Hematopoietic multipotent progenitor cell (in vitro differentiated cells): Measurements from ENCODE around the gene TSPOAP1. TPM values are rescaled to one million over a fixed set of nuclear protein-coding genes. Genes with fewer than 3 reads are reported as not detected.

ENCODE experiments used
- DNase-seq, 3 donors: peaks; one replicate each; pipeline ENCODE4 v3.0.0-alpha.2; 2011 to 2015; ENCODE audit warnings: low read depth in 2 of 3, low spot score in 2 of 3
- total RNA-seq: library from RNA; depleted of rRNA; stranded (reverse); fragments of >200 nt; gene quantifications from one replicate; pipeline ENCODE4 v1.2.3, GENCODE V29; 2012

The TSPOAP1 gene
- total RNA-seq, 1 donor, result 16.7 TPM

DNA sequence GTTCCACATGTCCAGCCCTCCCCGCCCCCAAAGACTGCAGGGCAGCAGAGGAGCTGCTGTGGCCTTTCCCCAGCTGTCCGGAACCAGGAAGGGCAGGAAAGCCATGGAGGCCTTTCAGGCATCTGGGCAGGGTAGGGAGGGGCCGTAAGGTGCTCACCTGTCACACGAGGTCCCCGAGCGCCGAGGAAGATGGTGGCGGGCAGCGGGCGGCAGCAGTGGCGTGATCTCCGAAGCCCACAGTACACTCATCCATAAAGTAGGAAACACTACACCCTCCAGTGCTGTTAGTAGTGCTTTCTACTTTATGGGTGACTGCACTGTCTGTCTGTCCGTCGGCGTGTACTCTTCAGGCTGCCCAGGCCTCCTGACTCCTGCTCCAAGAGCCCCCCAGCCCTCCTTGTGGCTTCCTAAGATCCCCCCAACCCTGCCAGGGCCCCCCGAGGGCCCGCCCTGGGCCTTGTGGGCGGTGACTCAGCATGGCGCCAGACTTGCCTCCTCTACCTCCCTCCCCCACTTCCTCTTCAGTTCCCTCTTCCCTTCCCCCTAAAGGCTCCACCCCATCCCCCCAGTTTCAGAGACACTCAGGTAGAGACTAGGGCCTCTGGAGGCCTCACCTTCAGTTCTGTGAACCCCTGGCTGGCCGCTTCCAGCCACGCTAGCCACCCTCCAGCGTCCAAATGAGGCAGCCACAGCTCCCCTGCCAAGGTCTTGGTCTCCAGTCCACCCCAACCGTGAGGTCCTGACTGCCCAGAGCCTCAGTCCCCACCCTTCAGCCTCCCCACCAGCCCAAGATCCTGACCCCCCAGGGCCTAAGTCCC lies 2.6 kb upstream of the TSPOAP1 start:
- DNase-seq, result peak in 2 of 3 donors; percentile 74 to 78

DNA sequence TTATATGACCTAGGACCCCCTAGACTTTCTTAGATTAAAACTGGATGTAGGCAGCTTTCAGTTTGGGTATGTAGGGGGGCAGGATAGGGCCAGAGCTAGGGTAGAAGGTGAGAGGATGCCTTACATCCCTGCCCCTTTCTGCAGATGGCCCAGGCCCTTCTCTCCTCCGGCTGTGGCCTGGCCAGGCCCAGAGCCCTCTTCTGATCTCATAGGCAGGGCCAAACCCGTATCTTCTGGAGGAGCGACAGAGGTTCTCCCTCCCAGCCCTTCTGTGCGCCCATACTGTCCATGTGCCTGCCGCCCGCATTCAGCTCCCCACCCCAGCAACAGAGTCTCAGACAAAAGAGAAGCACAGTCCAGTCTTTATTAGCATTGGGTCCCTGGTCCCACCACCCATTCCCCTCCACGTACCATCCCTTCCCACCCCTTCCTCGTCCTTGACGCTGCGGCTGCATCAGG lies 2.0 kb upstream of the TSPOAP1 start:
- DNase-seq, result no peak

DNA sequence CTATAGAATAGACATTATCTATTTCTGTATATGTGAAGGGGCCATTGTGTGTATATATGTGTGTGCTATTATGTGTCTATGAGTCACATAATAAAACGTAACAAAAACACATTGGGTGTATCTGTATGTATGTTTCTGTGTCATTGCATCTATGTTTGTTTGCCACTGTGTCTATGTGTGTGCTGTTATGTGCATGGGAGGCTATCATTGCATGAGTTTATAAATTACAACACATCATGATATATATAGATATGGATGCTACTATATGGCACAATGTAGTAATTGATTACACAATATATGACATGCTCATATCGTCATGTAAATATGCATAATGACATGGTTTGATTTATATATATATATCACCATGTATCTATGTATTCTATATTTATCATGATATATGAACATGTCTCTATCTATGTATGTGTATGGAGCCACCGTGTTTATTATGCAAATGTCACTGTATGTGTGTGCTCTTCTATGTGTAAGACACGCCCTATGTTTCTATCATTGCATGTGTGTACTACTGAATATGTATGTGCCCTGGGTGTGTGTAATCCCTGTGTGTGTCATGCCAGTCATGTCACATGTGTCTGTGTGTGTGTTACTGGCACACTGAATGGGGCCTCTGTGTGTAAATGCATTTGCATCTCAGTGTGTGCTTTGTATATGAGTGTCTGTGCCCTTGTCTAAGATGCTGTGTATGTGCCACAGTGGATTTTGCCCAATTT lies 1.4 kb upstream of the TSPOAP1 start:
- peak in 1 of 3 donors; percentile 51 for DNase-seq

DNA sequence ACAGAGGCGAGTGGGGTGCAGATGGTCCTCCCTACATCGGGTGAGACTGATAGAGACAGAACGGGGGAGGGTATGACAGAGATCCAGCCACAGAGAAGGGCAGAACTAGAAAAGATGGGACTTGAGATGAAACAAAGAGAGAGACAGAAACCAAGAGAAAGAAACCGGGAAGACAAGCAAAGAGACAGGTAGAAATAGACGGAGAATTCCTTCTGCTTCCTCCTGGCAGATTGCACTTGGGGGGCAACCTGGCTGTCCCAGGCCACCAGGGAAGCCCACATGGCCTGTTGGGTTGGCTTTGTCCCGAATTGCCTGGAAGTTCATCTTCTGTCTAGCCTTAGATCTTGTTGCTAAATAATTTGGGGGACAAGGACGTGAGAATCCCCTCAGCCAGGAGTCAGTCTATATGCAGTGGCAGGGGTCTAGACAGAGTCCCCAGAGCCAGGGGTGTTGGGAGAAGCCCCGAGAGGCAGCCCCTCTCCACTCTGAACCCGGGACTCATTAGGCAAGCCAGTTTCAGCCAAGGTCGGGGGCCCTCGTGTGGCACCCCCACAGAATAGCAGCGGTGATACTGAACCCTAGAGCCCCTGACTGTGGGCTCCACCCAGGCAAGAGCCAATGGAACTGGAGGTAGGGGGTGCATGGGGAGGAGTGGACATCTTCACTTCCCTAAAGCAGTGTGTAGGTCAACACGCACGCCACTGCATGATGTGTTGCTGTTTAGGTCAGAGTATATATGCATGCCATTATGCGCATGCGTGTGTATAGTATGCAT lies 627 bp upstream of the TSPOAP1 start:
- peak in 2 of 3 donors; percentile 87 to 92 for DNase-seq

DNA sequence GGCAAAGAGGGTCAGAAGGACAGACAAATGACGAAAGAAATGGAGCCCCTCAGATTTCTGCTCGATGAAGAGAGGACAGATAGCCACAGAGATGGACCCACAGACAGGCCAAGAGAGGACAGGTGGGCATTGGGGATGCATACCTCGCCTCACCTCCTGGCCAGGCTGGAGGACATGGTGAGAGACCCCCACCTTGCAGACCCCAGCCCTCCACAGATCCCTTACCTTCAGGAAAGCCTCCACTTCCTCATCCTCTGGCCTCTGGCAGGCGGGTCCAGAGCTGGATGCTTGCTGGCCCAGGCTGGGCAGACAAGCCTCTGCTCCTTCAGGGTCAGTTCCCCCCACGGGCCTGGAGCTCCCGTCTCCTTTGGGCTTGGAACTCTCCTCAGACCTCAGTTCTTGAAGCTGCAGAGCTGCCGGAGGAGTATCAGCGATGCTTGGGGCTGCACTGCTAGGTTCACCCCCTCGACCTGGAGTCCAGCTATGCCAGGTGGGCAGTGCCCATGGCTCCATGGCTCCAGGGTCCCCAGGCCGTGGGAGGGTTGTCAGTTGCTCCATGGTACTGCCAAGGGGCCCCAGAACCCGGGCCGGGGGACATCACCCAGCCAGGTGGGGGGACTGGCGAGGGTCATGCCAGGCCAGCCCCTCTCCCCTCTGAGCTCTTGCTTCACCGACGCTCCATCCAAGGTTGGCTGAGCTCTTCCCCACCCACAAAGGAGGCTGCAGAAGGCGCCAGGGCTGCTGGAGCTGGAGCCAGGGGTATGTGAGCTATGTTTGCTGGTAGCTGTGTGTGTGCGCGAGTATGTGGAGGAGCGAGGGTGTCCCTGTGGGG lies 1.0 kb downstream of the TSPOAP1 start:
- peak in 1 of 3 donors; percentile 40 for DNase-seq

DNA sequence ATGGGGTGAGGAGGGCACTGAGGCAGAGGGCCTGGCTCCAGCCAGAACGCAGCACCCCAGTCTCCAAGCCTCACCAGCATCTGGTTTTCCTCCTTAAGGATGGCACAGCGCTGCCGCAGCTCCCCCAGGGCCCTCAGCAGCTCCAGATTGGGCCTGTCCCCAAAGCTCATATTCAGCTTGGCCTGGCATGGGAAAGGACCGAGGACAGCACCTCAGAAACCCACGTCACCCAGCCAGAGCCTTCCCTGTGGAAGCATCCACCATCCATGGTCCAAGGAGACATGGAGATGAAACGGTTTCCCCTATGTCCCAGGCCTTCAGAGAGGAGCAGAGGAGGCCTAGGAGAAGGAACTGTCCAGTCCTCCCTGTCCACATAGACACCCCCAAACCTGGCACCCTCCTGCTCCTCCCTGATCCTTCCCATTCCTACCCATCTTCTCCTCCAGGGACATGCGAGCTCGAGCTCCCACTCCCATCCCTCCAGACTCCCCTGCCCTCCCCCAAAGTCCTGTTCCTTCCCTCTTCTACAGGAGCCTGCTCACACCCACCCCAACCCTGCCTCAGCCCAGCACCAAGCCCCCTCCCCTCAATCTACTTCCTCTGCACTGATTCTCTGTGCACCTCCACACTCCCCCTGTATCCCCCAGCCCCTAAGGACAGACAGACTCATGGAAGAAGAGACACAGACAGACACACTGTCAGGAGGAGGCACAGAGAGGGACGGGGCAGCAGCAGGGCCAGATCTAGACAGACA lies 1.8 kb downstream of the TSPOAP1 start:
- DNase-seq, result no peak

DNA sequence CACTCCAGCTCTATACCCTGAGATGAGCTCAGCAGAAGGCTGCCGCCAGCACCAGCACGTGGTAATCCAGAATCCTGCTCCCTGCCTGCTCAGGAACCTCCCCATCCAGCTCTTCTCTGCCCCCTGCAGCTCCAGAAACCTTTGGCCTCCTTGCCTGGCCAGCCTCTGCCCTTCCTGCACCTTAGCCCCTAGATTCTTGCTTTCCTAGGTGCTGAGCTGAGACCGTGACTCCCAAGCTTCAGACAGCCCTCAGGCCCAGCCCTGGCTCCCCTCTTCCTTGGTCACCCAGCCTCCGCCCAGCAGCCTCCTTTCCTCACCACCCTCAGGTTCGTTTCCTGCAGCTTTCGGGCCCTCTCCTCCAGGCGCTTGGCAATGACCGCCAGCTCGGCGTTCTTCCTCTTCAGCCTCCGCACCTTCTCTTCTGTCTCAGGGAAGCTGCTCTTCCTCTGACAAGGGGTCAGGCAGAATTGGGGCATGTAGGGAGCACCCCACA lies 2.6 kb downstream of the TSPOAP1 start:
- DNase-seq, result no peak

DNA sequence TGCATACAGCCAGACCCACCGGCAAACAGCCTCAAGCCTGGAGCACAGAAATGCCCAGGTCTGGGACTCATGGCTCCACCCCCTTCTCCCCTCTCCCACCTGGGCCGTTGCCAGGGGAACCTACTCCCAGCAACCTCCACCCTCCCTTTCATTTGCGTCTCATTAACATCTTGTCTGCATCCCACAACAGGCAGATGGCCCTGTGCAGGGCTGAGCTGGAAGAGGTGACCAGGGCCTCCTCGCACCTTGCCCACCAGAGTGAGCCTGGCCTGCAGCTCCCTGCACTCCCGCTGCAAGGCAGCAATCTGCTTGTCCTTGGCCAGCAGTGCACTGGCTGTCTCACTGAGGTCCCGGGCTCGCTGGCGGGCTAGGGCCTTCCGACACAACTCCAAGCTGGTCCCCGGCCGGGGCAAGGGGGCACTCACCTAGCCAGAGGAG lies 3.3 kb downstream of the TSPOAP1 start:
- no peak for DNase-seq

DNA sequence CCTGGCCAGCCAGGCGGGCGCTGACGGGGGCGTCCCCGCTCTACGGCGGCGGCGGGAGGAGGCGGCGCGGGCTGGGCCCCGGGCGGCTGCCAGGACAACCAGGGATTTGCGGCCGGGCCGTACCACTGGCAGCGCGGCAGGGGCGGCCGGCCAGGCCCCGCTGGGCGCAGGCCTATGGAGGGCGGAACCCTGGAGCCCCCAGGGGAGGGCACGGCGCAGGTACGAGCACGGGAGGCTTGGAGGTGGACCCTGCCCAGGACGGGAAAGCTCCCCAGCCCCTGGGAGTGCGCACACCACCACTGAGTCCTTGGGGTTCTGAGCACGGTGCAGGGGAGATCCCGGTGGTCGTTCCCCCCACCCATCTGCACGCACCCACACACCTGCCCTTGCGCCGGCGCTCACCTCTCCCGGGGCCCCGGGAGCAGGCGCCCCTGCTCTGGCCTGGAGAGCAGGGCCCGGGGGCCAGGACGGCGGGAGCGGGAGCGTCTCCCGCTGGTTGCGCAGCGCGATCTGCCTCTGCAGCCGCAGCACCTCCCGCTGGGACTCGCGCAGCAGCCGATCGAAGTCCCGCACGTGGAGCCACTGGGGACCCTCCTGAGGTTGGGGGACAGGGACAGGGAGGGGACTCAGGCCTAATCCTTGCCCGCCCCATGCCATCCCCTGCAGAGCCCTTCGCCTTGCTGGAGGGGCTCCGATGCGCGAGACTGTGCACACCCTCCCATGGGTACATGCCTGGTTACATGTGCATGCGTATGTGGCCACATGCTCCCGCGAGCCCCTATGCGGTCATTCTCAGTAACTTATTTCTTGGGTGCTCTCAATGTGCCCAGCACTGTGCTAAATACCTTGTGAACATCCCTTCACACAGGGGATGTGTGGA lies 3.9 kb downstream of the TSPOAP1 start:
- peak in 1 of 3 donors; percentile 41 for DNase-seq

DNA sequence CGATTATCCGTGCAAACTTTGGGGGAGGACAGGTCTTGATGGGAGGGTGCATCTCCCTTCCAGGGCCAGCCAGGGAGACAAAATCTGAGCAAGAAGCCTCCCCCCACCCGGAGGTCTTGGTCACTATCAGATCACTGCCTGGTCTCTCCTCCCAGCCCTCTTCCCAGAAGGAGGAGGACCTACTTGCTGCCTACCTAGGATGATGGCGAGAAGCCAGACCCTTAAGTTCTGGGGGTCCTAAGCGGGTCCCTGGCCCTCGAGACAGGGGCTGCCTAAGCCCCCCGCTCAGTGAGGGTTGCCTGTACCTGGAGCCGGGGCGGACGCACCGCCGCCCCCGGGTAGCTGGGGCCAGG lies 4.6 kb downstream of the TSPOAP1 start:
- no peak for DNase-seq

DNA sequence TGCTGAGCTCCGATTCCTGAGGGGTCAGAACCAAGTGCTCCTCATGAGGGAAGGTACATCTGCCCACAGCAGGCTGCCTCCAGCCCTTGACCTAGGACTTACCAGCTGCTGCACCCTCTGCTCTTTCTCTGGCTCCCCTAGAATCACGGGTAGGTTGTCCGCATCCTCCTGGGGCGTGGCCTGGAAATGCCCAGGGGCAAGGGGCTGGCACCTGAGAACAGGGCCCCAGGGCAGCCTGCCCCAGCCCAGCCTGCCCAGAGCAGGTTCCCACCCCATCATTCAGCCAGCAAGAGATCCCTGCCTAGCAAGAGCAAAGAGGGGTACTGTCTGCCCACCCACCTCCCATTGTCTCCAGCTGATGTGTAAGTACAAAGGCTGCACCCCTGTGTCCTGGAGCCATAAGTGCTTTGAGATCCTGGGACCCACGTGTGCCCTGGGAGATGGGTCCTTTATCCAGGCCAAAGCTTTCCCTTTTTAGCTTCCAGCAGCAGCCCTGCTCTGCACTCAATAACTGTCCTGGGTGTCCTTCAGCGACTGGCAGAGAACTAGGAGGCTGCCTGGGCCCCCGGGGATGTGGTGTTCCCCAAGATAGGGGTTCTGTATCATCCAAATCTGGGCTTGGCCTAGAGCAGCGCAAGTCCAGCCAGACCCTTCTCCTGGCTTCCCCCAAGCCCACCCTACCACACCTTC lies 5.1 kb downstream of the TSPOAP1 start:
- no peak for DNase-seq

DNA sequence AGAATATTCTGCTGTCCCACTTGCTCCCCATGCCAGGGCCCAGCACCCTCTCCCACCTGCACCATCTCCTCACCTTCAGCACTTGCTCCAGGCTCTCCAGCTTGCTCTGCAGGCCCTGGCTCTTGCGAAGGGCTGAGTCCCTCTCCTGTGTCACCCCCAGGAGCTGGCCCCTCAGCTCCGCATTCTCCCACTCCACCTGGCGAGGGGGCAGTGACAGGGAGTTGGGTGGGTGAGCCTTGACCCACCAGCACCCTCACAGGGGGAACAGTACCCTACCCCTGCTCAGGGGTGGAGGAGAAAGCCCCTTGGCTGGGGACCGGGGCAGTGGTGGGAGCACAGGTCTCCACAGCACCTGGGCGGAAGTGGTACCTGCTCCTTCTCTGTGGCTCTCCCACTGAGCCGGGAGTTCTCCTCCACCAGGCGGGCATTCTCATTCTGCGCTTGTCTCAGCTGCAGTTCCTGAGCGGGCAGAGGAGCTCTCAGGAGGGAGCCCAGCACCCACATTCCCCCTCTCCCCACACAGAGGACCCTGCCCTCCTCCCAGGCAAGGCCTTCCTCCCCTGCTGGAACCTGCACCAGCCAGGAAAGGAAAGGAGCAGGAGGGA lies 5.9 kb downstream of the TSPOAP1 start:
- DNase-seq, result no peak

DNA sequence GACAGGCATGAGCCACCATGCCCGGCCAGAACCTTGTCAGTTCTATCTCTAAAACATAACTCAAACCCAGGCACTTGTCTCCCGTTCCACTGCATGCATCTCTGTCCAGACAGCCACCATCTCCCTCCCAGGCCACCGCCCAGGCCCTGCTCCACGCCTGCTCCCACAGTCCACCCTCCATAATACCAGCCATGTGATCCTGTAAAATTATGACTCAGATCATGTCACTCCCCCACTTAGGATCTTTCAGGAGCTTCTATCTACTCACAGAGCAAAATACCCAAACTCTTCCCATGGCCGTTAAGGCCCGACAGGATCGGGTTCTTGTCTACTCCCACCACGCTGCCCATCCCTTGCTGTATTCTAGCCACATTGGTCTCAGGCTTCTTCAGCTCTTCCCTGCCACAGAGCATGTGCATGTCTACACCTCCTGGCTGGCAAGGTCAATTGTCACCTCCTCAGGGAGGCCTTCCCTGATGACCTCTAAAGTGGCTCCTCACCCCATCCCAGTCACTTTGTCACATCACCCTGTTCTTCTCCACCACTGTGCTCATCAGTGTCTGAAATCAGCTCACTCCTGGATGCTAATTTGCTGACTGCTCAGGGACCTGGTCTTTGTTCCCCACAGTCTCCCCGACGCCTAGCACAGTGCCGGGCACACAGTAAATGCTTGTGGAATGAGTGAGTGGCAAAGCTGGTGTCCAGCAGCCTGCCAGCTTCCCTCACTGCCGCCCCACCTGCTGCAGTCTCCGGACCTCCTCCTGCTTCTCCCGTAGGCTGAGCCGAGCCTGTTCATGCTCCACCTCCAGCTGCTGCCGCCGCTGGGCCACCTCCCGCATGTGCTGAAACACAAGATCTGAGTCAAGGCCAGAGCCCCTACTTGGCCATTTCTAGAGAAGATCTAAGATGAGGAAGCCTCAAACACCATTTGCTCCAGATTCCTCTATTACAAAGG lies 6.7 kb downstream of the TSPOAP1 start:
- DNase-seq, result no peak

DNA sequence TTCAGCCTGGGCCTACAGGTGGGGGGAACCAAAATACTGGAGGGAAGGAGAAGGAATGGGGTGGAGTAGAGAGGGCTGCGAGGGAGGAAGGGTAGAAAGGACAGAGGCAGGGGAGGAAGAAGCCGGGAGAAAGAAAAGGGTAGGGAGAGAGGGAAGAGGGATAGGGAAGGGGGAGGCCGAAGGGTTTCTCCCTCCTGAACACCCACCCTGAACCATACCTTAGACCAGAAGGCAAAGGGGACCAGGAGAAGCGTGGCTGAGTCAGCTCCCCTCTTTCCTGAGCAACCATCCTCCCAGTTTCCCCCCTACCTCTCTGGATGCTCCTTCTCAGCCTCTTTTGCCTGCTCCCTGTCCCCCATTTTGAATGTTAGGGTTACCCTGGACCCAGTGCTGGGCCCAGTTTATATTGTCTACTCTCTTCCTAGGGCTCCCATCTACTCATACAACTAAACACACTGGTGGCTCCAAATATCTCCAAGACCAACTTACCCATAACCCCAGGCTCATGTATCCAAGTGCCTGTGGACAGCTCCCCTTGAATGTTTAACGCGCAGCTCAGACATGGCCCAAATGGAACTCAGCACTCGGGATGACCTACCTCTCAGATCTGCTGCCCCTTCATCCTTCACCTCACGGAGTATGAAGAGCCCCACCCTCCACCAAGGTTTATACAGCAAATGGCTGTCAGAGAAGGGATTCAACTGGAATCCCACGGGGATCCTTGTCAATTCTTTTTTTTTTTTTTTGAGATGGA lies 7.8 kb downstream of the TSPOAP1 start:
- no peak for DNase-seq

DNA sequence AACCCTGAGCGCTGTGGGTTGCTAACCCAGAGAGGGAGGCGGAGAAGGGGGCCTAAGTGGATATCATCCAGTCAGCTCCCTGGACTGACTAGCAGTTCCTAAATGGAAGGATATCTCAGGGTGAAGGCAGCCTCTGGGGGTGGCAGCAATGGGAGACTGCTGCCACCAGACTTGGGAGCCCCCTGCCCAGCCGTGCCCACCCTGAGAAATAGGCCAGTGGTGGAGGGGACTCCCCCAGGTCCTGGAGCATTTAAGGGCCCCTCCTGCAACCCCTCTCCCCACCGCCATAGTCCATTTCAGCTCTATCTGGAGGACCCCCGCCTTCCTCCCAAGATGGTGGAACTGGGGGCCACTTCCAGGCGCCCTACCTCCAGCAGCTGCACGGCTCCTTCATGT lies 8.4 kb downstream of the TSPOAP1 start:
- DNase-seq, result no peak
